Mammary epithelial cell (primary cell): ENCODE results near the gene ADGRG7.

Experiments used
- EZH2 ChIP-seq: IDR thresholded peaks from 2 replicates; pipeline ENCODE4 v1.6.1; 2012; ENCODE audit warnings: low read length, inconsistent platforms, borderline replicate concordance
- TF ChIP-seq, protein P1 (sequence below), 2 donors: IDR thresholded peaks in 1 of 2; conservative IDR thresholded peaks in 1 of 2; 2 replicates each; pipeline ENCODE4 v1.5.1; 2011 to 2012; ENCODE audit warnings: inconsistent platforms in 2 of 2, low read length in 2 of 2, mild to moderate bottlenecking in 2 of 2, control low read depth in 1 of 2, low read depth in 1 of 2; ENCODE audit not compliant: insufficient read depth in 1 of 2; ENCODE audit errors: extremely low read depth in 1 of 2

DNA sequence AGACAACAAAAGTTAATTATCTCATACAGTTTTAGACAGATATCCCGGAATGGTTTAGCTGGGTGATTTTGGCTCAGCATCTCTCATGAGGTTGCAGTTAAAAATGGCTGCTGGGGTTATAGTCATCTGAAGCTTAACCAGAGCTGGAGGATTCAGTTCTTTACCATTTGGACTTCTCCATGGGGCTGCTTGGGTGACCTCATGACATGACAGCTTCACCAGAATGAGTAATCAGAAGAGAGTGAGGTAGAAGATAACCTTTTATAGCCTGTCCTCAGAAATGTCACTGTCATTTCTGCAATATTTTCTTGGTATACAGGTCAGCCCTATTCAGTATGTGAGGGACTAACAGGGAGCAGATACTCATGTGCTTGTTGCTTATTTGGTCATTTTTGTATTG is 130.8 kb downstream of the ADGRG7 start:
- TF ChIP-seq, protein P1, sequence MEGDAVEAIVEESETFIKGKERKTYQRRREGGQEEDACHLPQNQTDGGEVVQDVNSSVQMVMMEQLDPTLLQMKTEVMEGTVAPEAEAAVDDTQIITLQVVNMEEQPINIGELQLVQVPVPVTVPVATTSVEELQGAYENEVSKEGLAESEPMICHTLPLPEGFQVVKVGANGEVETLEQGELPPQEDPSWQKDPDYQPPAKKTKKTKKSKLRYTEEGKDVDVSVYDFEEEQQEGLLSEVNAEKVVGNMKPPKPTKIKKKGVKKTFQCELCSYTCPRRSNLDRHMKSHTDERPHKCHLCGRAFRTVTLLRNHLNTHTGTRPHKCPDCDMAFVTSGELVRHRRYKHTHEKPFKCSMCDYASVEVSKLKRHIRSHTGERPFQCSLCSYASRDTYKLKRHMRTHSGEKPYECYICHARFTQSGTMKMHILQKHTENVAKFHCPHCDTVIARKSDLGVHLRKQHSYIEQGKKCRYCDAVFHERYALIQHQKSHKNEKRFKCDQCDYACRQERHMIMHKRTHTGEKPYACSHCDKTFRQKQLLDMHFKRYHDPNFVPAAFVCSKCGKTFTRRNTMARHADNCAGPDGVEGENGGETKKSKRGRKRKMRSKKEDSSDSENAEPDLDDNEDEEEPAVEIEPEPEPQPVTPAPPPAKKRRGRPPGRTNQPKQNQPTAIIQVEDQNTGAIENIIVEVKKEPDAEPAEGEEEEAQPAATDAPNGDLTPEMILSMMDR (conservative IDR thresholded peaks at IDR 0.05 in 1 of 2, IDR thresholded peaks at IDR 0.05 in 1 of 2; ENCODE audit: extremely low read depth in 1 of 2, insufficient read depth in 1 of 2, low read depth in 1 of 2, low read length in 2 of 2), result no peak
- no peak for TF ChIP-seq EZH2
